GM19438 (cell line): ENCODE results near the gene FOXJ3.
"Not testable (repeated sequence)": the region's sequence is repeated elsewhere in the genome, so short reads cannot be mapped to it uniquely, and the experiment has no call there.

Source experiments
- ATAC-seq: cut with Tn5 transposase; IDR thresholded peaks from one replicate; pipeline ENCODE4 v1.9.1; 2021; ENCODE audit warnings: low read depth; ENCODE audit not compliant: unreplicated experiment

The FOXJ3 gene

DNA sequence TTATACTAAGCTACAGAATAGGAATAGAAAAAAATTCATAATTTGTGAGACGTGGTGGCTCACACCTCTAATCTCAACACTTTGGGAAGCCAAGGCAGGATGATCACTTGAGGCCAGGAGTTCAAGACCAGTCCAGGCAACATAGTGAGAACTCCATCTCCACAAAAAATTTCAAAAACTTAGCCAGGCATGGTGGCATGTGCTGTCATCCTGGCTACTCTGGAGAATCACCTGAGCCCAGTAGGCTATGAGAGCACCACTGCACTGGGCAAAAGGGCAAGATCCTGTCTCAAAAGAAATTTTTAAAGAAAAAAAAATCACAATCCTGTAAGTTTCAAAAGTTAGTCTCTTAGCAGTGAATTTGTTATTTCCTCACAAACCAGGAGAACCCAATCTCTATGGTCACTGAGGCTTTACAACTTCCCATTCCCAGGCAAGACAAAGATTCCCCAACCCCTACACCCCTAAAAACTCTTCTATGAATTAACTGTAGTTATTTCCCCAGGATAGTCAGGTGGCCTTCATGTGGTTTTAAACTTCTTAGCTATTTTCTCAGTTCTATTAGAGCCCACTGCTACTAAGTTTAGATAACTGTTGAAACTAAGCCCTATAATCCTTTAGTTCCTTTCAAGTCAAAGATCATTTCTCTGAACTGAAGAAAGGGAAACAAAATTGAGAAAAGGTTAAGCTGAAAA lies 74.5 kb downstream of the FOXJ3 start:
- ATAC-seq = no peak

DNA sequence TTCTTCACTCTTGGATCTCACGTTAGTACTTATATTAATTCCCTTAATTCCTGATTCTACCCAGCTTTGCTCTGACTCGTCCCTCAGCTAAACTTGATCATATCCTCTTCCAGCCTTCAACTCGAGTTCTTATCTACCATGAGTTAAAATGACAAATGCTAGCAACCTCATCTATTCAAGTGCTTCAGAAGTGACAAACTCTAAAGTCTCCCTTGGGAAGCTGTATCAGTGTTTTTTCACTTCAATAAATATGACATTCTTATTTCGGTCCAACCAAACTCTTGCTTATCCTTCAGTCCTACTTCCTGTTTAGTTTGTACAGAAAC lies 75.3 kb downstream of the FOXJ3 start:
- no peak for ATAC-seq

DNA sequence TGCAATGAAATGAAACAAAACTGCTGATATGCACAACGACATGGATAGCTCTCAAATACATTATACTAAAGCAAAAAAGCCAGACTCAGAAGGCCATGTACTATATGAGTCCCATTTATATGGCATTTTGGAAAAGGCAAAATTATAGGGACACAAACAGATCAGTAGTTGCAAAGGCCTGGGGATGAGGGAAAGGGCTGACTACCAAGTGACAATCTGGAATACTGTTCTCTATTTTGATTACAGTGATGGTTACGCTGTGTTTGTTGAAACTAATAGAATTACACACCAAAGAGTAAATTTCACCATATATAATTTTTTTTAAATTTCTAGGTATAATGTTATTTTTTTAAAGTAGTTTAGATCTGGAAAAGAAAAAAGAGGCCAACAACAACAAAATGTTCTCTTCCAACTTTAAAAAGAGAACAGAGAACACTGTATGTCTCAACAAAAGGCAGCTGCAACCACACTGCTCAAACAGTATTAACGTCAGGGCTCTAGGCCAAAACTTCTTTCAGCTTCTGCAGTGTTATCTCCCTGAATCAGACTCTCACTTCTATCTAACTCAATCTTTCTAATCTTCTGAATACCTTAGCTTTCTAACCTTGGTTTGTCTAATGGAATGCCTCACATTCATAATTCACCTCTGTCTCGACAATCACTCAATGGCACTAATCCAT lies 75.8 kb downstream of the FOXJ3 start:
- ATAC-seq = no peak

DNA sequence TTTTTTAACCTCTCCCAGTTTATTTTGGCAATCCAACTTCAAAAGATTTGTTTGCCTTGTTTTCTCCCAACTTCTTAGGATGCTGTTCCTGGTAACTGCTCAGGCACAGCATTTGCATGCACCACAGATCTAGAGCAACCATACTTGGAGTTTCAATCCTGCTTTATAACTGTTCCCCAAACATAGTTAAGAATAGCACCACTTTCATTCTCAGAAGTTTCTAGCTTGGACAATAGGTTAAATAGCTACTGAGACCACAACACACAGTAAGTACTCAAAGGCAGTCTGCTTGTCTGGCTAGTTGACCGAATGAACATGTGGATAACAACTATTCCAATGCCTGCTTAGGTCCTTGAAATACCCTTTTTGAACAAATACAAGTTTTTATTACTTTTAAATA lies 76.8 kb downstream of the FOXJ3 start:
- peak; percentile 70 for ATAC-seq

DNA sequence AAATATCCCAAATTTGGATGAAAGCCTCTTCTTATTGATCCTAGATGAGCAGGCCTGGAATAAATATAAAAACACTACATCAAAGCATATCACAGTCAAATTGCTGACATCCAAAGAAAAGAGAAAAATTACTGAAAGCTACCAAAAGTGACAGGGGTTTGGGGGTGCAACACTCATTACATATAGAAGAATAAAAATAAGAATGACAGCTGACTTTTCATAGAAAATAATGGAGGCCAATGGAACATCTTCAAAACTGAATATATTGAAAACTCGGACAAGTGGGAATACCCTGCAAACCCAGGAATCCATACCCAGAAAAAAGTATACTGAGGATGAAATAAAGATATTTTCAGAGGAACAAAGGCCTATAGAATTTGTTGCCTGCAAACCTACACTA lies 84.0 kb downstream of the FOXJ3 start:
- ATAC-seq = no peak

DNA sequence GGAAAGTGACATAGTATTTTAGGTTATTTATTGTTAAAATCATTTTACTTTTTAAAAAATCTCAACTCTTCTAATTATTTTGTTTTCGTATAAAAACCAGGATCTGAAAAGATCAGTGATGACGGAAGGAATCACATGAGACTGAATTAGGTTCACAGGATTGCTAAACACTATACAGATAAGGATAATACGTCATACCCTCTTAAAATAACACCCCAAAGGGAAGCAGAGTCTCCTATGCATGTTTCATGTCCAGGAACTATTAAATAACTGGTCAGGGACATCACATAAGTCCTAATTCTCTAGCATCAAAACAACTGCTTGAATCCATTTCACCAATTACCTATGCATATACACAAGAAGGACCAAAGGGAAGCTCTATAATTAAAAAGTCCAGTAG lies 84.9 kb downstream of the FOXJ3 start:
- no peak for ATAC-seq

DNA sequence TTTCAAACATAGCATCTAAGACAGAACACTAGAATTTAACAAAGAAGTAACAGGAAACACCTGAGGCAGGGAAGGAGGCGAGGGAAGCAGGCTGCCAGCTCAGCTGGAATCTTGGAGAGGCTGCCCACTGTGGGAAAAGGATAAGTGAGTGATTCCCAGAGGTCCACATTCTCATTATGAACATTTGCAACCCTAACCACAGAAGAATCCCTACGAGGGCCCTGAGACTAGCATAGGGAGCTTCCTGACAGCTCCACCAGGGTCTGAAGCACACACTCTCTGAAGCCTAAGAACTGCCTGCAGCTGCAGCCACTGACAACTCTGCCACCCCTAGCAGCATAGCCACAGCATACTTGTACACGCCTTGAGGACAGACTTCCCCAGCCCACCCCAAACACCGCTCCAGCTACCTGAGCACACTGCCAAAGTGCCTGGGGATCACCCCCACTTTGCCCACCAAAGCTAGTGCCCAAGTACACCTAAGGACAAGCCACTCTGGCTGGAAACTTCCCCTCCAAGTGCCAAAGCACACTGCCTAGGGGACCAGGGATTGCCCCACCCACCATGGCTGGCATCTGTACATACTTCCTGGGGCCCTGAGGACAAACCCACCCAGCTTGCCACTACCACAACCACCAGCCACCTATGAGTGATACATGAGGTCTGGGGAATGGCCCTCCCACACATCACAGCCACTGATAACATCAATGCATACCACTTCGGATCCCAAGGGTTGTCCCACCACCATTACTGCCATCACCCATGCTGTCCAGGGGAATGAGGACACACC lies 93.9 kb downstream of the FOXJ3 start:
- ATAC-seq = no peak

DNA sequence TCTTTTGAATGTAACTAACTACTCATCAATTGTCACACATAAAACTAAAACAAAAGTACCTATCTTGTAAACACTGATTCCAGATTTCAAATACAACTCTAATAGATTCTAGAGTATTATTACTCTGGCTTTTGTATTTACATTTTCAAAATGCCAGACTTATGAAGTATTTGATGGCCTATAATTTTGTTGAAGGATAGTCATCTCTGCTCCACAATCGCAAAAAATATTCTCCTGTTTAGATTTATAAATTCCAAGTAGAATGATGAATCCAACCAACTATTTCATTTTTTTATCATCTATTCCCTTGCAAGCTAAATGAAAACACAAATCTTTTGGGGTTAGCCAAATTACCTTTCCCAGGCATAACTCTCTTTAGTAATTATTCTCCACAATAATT lies 95.5 kb downstream of the FOXJ3 start:
- no peak for ATAC-seq

DNA sequence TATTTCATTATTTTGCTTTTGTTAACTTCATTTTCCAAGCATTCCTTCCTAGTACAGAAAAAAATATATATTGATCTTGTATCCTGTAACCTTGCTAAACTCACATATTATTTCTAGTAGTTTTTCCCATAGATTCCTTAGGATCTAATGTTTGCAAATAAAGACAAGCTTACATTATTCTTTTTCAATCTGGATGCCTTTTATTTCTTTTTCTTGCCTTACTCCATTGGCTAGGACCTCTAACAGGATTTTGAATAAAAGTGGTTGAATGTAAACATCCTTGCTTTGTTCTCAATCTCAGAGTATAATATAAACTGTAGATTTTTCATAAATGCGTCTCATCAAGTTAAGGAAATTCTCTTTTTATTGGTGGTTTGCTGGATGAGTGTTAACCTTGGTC lies 96.0 kb downstream of the FOXJ3 start:
- no peak for ATAC-seq

DNA sequence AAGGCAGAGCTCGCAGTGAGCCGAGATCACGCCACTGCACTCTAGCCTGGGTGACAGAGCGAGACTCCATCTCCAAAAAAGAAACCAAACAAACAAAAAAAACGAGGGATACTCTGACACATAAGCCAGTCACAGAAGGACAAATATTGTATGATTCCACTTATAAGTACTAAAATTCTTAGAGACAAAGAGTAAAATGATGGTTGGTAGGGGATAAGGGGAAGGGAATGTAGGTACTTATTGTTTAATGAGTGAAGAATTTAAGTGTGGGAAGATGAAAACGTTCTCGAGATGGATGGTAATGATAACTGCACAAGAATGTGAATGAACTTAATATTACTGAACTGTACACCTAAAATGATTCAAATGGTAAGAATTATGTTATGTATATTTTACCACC lies 103.8 kb downstream of the FOXJ3 start:
- ATAC-seq = no peak

DNA sequence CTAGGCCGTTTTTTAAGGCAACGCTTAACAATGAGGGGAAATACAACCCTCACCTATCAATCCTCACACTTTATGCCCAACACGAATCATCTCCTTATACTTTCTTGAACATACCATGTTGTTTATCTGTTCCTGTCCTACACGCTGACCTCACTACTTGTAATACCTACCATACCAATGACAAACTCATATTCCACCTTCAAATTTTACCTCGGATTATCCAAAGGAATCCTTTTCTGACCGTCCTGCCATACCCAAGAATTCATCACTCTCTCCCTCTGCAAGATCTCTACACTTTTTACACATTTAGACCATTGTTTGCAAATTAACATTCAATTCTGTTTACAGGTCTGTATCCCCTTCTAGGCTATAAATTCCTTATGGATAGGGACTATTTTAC lies 106.1 kb downstream of the FOXJ3 start:
- no peak for ATAC-seq

DNA sequence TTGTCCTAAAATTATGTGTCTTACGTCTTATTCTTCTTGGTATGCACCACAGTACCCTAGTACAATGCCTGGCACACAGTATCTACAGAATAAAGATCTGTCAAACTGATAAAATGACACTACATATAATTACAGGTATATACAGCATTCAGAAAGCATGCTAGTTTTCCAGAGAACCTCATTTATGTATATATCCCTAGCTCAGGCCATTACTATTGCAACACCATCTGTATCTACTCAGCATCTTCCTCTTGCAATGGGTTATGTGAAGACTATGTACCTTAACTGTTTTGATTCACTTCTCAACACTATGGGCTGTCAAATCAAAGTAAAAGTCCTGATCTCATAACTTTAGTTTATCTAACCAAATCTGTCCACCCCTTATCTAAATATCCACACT lies 112.0 kb downstream of the FOXJ3 start:
- ATAC-seq = no peak

DNA sequence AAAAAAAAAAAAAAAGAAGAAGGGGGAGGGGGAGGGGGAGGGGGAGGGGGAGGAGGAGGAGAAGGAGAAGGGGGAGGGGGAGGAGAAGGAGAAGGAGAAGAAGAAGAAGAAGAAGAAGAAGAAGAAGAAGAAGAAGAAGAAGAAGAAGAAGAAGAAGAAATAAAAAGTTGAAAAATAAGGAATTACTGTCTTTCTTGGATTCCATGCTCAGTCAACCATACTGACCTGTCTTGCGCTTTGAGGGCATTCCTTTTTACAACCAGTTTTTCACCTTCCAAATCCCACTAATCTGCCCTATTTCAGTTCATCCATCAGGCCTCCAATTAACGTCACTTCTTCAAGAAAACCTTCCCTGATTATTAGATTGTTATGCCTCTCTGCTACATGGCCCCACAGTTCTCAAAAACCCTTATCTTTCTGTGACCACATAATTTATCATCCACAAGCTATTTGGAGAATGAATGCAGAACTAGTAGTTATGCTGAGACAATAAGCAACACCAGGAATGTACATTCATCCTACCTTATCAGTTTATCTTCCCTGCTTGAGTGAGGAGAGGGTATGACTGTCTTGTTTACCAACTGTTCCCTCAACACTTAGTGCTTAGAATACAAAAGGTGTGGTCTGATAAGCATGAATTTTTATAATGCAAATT lies 113.0 kb downstream of the FOXJ3 start:
- ATAC-seq = no peak

DNA sequence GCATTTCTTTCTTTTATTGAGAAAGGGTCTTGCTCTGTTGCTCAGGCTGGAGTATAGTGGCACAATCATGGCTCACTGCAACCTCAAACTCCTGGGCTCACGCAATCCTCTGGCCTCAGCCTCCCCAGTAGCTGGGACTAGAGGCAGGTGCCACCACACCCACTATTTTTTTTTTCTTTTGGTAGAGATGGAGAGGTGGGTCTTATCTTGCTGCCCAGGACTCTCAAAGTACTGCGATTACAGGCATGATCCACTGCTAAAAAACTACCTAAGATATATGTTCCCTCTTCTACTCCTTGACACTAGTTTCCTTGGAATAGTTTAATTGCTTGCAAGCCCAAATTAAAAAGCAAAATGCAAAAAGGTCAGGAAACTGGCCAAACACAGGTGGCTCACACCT lies 113.6 kb downstream of the FOXJ3 start:
- ATAC-seq = no peak

DNA sequence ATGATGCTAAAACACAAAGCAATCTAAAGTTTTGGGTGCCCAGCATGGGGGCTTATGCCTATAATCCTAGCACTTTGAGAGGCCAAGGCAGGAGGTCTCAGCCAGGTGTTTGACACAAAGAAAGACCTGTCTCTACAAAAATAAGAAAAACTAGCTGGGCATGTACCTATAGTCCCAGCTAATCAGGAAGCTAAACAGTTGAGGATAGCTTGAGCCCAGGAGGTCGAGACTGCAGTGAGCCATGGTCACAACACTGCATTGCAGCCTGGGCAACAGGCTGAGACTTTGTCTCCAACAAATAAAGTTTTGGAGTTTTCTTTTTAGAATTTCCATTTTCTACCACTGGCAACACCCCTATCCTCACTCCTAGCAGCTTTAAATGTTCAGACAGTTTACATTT lies 115.4 kb downstream of the FOXJ3 start:
- ATAC-seq = no peak

DNA sequence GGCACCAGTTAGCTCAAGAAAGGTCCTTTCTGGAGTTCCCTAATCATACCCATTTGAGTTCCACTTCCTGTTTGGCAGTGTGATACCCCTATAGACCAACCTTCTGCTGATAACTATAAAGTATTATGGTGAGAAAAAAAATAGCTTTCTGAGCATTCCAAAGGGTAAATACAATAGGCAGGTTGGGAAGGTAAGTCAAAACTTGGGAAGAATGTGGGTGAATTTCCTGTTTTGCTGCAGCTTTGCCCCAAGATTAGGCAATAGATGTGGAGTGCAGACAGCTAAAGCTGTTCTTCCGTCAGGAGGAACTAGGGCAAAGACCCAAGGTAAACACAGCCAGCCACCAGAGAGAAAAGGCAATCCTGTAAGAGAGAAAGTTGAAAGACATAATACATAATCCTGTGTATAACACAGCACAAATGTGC lies 120.6 kb downstream of the FOXJ3 start:
- no peak for ATAC-seq

DNA sequence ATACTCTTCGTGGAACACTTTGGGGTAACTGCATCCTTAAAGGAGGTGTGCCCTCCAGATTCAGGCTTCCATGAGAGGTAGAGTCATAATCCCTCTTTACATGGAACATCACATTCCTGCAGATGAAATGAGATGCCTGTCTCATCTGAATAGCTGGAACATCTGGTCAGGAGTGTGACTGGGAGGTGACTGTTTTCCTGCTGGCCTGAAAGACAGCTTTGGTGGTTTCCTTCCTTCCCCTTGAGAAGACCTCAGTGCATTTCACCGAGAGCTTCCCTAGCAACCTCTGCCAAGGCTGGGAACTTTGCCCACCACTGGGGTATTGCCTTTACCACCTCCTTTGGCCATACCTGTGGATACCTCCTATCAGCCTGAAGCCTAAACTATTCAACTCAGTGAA lies 123.8 kb downstream of the FOXJ3 start:
- ATAC-seq = no peak

DNA sequence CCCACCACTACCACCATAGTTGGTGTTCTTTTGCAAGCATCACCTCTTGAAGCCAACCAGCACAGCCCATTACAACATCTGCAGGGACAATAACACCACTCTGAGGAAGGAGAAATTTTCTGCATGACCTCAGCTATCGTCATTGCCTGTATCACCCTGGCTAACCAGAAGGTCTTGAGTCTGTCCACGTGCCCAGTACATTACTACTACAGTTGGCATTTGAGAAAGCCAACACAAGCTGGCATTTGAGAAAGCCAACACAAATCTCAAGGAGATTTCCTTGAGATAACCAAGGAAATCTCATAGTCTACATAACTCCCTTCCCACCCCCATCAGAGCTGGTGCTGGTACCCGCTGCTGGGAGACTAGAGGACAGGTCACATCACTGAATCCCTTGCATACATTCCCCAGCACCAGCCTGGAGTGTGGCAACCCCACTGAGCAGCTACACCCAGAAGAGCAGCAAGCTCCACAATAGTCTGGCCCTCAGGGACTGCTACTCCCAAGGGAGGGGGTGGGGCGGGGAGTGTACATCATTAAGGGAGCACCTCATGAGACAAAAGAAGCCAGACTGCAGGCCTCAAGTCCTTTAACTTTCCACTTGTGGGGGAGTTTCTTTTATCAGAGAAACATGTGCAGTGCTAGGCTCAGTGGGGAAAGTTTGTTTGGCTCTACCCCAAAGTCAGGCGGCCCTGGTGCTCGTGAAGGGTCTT lies 124.5 kb downstream of the FOXJ3 start:
- no peak for ATAC-seq

DNA sequence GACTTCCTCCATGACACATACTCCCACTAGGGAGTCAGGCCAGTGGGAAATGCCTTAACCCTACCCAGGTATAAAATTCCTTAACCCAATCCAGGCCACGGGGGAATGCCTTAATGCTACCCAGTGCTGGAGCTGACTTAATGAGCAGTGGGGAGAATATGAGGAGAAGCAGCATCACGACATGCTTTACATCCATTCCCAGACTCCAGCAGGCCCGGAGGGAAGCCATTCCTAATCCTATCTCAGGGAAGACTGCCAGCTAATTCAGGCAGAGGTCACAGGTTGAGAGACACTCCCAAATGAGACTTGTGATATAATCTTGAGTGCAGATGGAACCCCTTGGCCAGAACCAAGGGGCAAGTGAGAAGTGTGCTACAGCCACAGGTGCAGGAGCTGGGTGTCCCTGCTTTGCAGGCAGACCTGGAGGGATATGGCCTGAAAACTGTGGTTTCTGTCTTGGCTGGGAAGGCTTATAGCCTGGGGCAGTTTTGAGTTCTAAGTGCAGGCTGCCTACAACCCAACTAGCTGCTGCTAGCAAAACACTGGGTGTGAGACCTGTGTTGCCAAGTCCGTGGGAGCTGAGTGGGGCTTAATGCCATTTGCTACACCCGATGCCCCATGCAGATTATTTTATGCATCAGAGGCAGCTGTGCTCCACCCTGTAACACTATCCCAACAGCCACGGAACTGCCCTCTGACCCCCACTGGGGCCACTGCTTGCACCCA lies 125.3 kb downstream of the FOXJ3 start:
- no peak for ATAC-seq

DNA sequence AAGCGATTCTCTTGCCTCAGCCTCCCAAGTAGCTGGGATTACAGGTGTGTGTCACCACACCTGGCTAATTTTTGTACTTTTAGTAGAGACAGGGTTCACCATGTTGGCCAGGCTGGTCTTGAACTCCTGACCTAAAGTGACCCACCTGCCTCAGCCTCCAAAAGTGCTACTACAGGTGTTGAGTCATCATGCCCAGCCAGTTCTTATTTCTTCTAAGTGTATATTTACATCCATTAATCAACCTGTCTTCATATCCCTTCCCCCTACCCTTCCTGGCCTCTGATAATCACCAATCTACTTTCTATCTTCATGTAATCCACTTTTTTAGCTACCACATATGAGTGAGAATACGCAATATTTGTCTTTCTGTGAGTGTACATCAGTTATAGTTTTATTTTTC lies 128.1 kb downstream of the FOXJ3 start:
- ATAC-seq = not testable (repeated sequence)
